LNCAP (cell line): ENCODE results near the gene LRRC4.

Experiments
- TF ChIP-seq, protein P1 (sequence below): fragments of 450-650 bp; IDR thresholded peaks from 2 replicates; pipeline ENCODE4 v1.5.1; 2017; ENCODE audit warnings: mild to moderate bottlenecking

The LRRC4 gene

DNA sequence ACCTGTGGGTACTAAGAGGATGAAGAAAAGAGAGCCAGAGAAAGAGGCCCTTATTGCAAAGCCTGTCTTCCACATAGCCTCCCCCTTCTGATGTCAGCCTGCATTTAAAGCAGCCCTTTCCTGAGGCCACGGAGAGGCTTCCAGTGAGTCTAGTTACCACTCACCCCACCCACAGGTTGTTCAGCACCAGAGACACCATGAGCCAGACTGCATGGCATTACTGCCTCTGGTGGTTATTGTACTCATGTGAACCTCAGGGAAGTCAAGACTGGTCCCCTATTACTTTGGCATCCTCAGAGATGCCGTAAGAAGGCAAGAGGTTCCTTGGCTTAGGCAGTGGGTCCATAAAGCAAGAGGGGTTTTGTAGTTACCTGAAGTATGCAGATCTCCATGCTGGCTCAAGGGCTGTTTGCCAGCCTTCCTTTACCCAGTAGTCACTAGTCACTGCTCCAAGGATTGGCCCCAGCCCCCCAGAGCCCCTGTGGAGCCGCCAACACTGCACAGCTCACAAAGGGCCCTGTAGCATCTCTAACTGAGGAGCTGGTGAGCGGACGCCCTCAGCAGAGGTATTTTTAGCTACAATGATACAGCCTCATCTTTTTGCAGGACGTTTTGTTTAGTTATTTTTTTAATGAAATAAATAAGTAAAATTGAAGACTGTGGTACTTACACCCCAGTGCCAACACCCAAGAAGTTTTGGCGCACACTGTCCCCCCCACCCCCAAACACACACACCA is 20.7 kb downstream of the LRRC4 start:
- TF ChIP-seq, protein P1, sequence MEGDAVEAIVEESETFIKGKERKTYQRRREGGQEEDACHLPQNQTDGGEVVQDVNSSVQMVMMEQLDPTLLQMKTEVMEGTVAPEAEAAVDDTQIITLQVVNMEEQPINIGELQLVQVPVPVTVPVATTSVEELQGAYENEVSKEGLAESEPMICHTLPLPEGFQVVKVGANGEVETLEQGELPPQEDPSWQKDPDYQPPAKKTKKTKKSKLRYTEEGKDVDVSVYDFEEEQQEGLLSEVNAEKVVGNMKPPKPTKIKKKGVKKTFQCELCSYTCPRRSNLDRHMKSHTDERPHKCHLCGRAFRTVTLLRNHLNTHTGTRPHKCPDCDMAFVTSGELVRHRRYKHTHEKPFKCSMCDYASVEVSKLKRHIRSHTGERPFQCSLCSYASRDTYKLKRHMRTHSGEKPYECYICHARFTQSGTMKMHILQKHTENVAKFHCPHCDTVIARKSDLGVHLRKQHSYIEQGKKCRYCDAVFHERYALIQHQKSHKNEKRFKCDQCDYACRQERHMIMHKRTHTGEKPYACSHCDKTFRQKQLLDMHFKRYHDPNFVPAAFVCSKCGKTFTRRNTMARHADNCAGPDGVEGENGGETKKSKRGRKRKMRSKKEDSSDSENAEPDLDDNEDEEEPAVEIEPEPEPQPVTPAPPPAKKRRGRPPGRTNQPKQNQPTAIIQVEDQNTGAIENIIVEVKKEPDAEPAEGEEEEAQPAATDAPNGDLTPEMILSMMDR: no peak

DNA sequence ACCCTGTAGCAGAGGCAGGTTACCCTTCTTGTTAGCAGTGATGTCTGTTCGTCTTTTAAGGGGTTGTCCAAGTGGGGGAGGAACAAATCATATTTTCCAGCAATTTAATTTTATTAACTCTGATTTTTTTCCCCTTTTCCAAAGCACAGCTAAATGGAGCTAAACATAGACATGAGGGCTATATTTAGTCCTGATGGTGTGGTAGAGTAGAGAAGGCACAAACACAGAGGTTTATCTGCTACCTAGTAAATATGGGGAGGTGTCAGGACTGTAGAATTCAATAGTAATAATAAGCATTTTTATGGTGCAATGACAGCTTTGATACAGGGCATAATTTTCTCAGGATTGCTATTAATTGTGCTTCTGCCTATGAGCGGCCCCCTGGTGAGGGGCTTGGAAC is 22.5 kb downstream of the LRRC4 start:
- TF ChIP-seq, protein P1: no peak

DNA sequence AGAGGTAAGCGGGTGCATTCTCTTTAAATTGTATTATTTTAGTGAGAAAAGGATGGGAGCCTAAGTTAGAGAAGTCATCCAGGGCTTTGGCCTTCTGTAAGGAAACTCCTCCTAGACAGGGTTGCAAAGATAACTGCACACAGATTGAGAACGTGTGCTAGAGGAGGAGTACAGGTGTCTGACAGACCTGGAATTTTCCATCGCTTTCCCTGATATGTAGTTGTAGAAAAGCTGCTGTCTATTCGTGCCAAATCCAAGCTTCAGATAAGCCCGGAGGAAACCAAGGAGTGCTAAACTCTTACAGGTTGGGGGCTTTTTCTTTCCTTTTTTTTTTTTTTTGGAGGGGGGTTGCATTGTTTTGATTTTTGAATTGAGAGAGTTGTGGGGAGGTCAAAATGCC is 23.1 kb downstream of the LRRC4 start:
- TF ChIP-seq, protein P1: no peak

DNA sequence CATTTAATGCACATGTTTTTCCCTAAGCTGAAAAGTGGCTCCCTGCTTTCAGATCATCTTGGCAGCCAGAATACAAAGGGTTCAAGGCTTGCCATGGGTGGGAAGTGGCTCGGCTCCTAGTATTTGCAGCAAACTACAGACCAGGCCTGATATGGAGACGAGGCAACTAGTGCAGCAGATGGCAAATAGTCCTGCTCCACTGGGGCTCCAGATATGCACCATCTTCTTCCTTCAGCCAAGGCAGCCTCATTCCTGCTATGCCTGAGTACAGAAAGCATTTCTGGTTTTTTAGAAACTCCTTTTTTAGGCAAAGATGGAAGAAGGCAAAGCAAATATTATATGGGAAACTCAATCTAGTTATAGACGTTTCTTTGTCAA is 23.9 kb downstream of the LRRC4 start:
- TF ChIP-seq, protein P1: no peak

DNA sequence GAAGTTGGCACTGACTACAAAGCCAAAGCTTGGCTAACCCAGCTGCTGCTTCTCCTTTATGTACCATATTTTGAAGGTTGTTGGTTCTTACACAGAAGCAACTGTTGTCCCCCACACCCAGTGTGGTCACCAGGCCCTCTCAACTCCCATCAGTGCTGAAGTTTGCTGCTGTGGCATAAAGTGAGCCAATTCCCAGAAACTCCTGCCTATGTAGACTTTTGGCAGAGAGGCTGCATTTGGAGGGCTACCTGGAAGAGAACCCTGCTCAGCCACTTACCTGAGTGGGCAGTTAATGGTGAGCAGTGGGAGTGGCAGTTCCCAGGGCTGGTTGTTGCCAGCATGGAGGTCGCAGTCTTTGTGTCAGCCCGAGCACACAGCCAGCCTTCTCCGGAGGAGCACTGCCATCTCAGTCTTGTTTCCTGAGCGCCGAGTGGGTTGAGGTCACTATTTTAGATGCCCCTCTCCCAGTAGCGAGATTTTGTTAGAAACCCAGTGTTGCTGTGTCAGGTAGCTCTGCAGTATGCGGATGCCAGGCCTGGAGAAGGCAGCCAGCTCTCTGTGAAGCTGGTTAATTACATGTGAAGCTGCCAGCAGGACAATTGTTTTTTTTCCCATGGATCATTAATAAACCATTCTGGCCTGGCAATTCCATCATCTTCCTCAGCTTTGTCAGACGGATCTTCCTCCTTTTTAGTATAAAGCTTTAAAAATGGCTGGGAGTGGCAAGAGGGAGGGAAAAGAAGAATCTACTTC is 24.5 kb downstream of the LRRC4 start:
- TF ChIP-seq, protein P1: no peak

DNA sequence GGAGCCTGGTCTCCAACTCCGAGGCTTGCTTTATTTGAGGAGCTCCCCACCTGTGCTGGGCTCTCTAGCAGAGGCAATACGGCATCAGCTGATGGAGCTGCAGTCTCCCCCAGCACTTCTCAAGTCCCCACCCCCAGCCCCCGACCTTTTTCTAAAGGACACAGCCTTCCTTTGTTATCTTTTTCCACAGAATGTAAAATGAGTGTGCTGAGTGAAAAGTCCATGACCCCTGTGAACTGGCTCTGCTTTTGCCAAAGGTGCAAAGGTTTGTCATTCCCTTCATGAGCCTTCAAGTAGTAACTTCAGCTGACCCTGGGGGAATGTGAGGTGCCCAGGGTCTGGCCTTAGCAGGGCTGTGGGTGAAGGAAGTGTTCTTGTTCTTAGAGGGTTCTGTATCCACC is 25.5 kb downstream of the LRRC4 start:
- TF ChIP-seq, protein P1: no peak

DNA sequence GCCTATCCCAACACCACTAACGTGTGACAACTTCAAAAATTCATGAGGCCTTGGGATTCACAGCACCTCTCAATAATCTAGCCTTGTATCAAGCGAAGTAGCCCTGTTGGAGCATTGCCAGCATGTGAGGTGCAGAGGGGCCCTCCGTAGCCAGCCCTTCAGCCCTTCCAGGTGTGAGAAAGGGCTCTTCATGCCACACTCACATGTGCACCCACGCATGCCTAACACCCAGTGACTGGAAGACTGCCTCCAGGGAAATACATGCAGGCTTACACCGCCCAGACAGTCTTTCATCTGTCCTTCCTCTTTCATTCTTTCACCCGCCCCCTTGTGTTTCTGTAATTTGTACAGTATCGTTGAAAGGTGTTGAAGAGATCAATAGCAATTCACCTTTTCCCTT is 26.1 kb downstream of the LRRC4 start:
- TF ChIP-seq, protein P1: no peak
